Erythroblast (primary cell): ENCODE results near the gene CS.

Source experiments
- GATA1 ChIP-seq: IDR thresholded peaks from 2 replicates; pipeline ENCODE4 v1.6.1; 2011; ENCODE audit warnings: low read depth, mild to moderate bottlenecking, control low read depth, low read length, moderate library complexity
- POLR2A ChIP-seq: IDR thresholded peaks from 2 replicates; pipeline ENCODE4 v1.6.1; 2011; ENCODE audit warnings: mild to moderate bottlenecking, low read length

- TF ChIP-seq POLR2A, result no peak
- no peak for TF ChIP-seq GATA1
Measured at GRCh38 chr12:56258820-56259183, 41.3 kb downstream of the CS start.
